ENCODE measurements around the gene HK1.
A peak's percentile ranks its signal among the peaks of the same experiment; 100 is the strongest.
"Not testable (repeated sequence)": the region's sequence is repeated elsewhere in the genome, so short reads cannot be mapped to it uniquely, and the experiment has no call there.

The HK1 gene

GRCh38 chr10:69269761-69270160 lies 8.5 kb upstream of the HK1 start:
- H3K27ac Mint-ChIP-seq = no peak overlapping the region
- no peaks in the 10 kb centered on the region for H3K9me3 Mint-ChIP-seq
- no peaks in the 10 kb centered on the region for H3K36me3 Mint-ChIP-seq
- peaks cover 12% of the 10 kb centered on the region for H3K4me1 Mint-ChIP-seq
- no peak for DNase-seq
- peaks cover 28% of the 10 kb centered on the region for H3K27me3 Mint-ChIP-seq
- no peak overlapping the region for H3K4me3 Mint-ChIP-seq
- CTCF ChIA-PET = no interaction called here

- H3K4me3 Mint-ChIP-seq = no peak overlapping the region
- DNase-seq = no peak
- peaks cover 25% of the 10 kb centered on the region for H3K27me3 Mint-ChIP-seq
- CTCF ChIA-PET = interaction anchor here (1.7 kb wide), 1 partner anchor 8 kb away, joined by 4 read pairs; no protein-coding TSS in a partner anchor
- peaks cover 12% of the 10 kb centered on the region for H3K4me1 Mint-ChIP-seq
- H3K9me3 Mint-ChIP-seq = no peaks in the 10 kb centered on the region
- no peak overlapping the region for H3K27ac Mint-ChIP-seq
- no peaks in the 10 kb centered on the region for H3K36me3 Mint-ChIP-seq
Observed at GRCh38 chr10:69270990-69271389, 7.3 kb upstream of the HK1 start.

- H3K36me3 Mint-ChIP-seq = no peaks in the 10 kb centered on the region
- peaks cover 24% of the 10 kb centered on the region for H3K27me3 Mint-ChIP-seq
- no peaks in the 10 kb centered on the region for H3K9me3 Mint-ChIP-seq
- H3K4me3 Mint-ChIP-seq = no peak overlapping the region
- peaks cover 12% of the 10 kb centered on the region for H3K4me1 Mint-ChIP-seq
- no peak for DNase-seq
- CTCF ChIA-PET = interaction anchor here (0.8 to 1.7 kb wide), 3 partner anchors 9 to 108 kb away, joined by 3 to 4 read pairs (median 3); no protein-coding TSS in a partner anchor
- H3K27ac Mint-ChIP-seq = no peak overlapping the region
Observed at GRCh38 chr10:69272624-69273023, 5.7 kb upstream of the HK1 start.

GRCh38 chr10:69275444-69275843 lies 2.9 kb upstream of the HK1 start:
- H3K9me3 Mint-ChIP-seq = no peaks in the 10 kb centered on the region
- H3K4me3 Mint-ChIP-seq = no peak overlapping the region
- H3K36me3 Mint-ChIP-seq = no peaks in the 10 kb centered on the region
- CTCF ChIA-PET = no interaction called here
- H3K27me3 Mint-ChIP-seq = peaks cover 7% of the 10 kb centered on the region
- no peak overlapping the region for H3K27ac Mint-ChIP-seq
- H3K4me1 Mint-ChIP-seq = peaks cover 12% of the 10 kb centered on the region
- no peak for DNase-seq

GRCh38 chr10:69276503-69276902 lies 1.8 kb upstream of the HK1 start:
- CTCF ChIA-PET = interaction anchor here (0.6 kb wide), 1 partner anchor 271 kb away, joined by 3 read pairs; no protein-coding TSS in a partner anchor
- DNase-seq = no peak

GRCh38 chr10:69279110-69279509 lies 814 bp downstream of the HK1 start:
- H3K36me3 Mint-ChIP-seq = no peaks in the 10 kb centered on the region
- no peaks in the 10 kb centered on the region for H3K4me1 Mint-ChIP-seq
- no peak overlapping the region for H3K27ac Mint-ChIP-seq
- no peak overlapping the region for H3K4me3 Mint-ChIP-seq
- DNase-seq = no peak
- peaks cover 21% of the 10 kb centered on the region for H3K27me3 Mint-ChIP-seq
- no peaks in the 10 kb centered on the region for H3K9me3 Mint-ChIP-seq
- CTCF ChIA-PET = interaction anchor here (0.6 kb wide), 1 partner anchor 30 kb away, joined by 6 read pairs; no protein-coding TSS in a partner anchor

More at GRCh38 chr10:69276503-69276902, 1.8 kb upstream of the HK1 start:
- Mint-ChIP-seq H3K27me3 (peaks cover 11% of the 10 kb centered on the region), H3K36me3 (no peaks in the 10 kb centered on the region), H3K4me3 (no peak overlapping the region), H3K27ac (no peak overlapping the region), H3K4me1 (peaks cover 4% of the 10 kb centered on the region), H3K9me3 (no peaks in the 10 kb centered on the region)

GRCh38 chr10:69281507-69282413 lies 3.5 kb downstream of the HK1 start:
- Mint-ChIP-seq H3K27ac (no peak overlapping the region), H3K36me3 (no peaks in the 10 kb centered on the region), H3K4me1 (no peaks in the 10 kb centered on the region), H3K4me3 (no peak overlapping the region), H3K9me3 (no peaks in the 10 kb centered on the region), H3K27me3 (peaks cover 28% of the 10 kb centered on the region)
- CTCF ChIA-PET = no interaction called here
- DNase-seq = no peak

- H3K9me3 Mint-ChIP-seq = not testable (repeated sequence)
Observed at GRCh38 chr10:69284402-69284801, 6.1 kb downstream of the HK1 start.

GRCh38 chr10:69285699-69286098 lies 7.4 kb downstream of the HK1 start:
- CTCF ChIA-PET = interaction anchor here (0.7 to 1.0 kb wide), 2 partner anchors 10 to 13 kb away, joined by 3 to 4 read pairs; no protein-coding TSS in a partner anchor
- no peaks in the 10 kb centered on the region for H3K36me3 Mint-ChIP-seq
- H3K4me1 Mint-ChIP-seq = no peaks in the 10 kb centered on the region
- peaks cover 46% of the 10 kb centered on the region for H3K27me3 Mint-ChIP-seq
- H3K27ac Mint-ChIP-seq = no peak overlapping the region
- DNase-seq = no peak
- no peak overlapping the region for H3K4me3 Mint-ChIP-seq
- no peaks in the 10 kb centered on the region for H3K9me3 Mint-ChIP-seq

More at GRCh38 chr10:69284402-69284801, 6.1 kb downstream of the HK1 start:
- H3K4me1 Mint-ChIP-seq, DNase-seq, H3K27ac Mint-ChIP-seq, CTCF ChIA-PET, H3K36me3 Mint-ChIP-seq, H3K4me3 Mint-ChIP-seq: not testable (repeated sequence)
- H3K27me3 Mint-ChIP-seq = peaks cover 38% of the 10 kb centered on the region

GRCh38 chr10:69287181-69287580 lies 8.9 kb downstream of the HK1 start:
- Mint-ChIP-seq H3K9me3 (no peaks in the 10 kb centered on the region), H3K36me3 (no peaks in the 10 kb centered on the region), H3K4me3 (no peak overlapping the region), H3K27me3 (peaks cover 40% of the 10 kb centered on the region), H3K27ac (no peak overlapping the region), H3K4me1 (no peaks in the 10 kb centered on the region)
- CTCF ChIA-PET = no interaction called here
- no peak for DNase-seq

- Mint-ChIP-seq H3K27ac (no peak overlapping the region), H3K4me3 (no peak overlapping the region), H3K27me3 (peaks cover 58% of the 10 kb centered on the region), H3K36me3 (no peaks in the 10 kb centered on the region), H3K4me1 (no peaks in the 10 kb centered on the region), H3K9me3 (no peaks in the 10 kb centered on the region)
- CTCF ChIA-PET = interaction anchor here (1.6 kb wide), 1 partner anchor 13 kb away, joined by 3 read pairs; no protein-coding TSS in a partner anchor
- no peak for DNase-seq
Observed at GRCh38 chr10:69290993-69291392, 12.7 kb downstream of the HK1 start.

- CTCF ChIA-PET = interaction anchor here (1.1 kb wide), 1 partner anchor 14 kb away, joined by 3 read pairs; the partner anchor contains the start of gene HK1
- no peak overlapping the region for H3K4me3 Mint-ChIP-seq
- H3K27me3 Mint-ChIP-seq = peaks cover 60% of the 10 kb centered on the region
- H3K36me3 Mint-ChIP-seq = no peaks in the 10 kb centered on the region
- peak overlapping the region; percentile 35 for H3K27ac Mint-ChIP-seq
- no peaks in the 10 kb centered on the region for H3K9me3 Mint-ChIP-seq
- H3K4me1 Mint-ChIP-seq = no peaks in the 10 kb centered on the region
- DNase-seq = no peak
Observed at GRCh38 chr10:69292459-69292858, 14.2 kb downstream of the HK1 start.

- H3K27ac Mint-ChIP-seq = no peak overlapping the region
- peaks cover 46% of the 10 kb centered on the region for H3K27me3 Mint-ChIP-seq
- H3K4me1 Mint-ChIP-seq = no peaks in the 10 kb centered on the region
- CTCF ChIA-PET = interaction anchor here (1.2 to 1.3 kb wide), 2 partner anchors 9 to 57 kb away, joined by 3 read pairs; no protein-coding TSS in a partner anchor
- DNase-seq = no peak
- H3K36me3 Mint-ChIP-seq = no peaks in the 10 kb centered on the region
- H3K4me3 Mint-ChIP-seq = no peak overlapping the region
- no peaks in the 10 kb centered on the region for H3K9me3 Mint-ChIP-seq
Observed at GRCh38 chr10:69295027-69295636, 16.8 kb downstream of the HK1 start.

- no peaks in the 10 kb centered on the region for H3K9me3 Mint-ChIP-seq
- no peak for DNase-seq
- H3K36me3 Mint-ChIP-seq = no peaks in the 10 kb centered on the region
- peaks cover 22% of the 10 kb centered on the region for H3K27me3 Mint-ChIP-seq
- CTCF ChIA-PET = interaction anchor here (1.0 to 1.6 kb wide), 2 partner anchors 12 to 15 kb away, joined by 3 read pairs; no protein-coding TSS in a partner anchor
- H3K27ac Mint-ChIP-seq = no peak overlapping the region
- H3K4me1 Mint-ChIP-seq = no peaks in the 10 kb centered on the region
- H3K4me3 Mint-ChIP-seq = no peak overlapping the region
Observed at GRCh38 chr10:69303632-69304051, 25.3 kb downstream of the HK1 start.
